GM12873 (cell line): ENCODE data around the gene SCAMP1.

Source experiments
- TF ChIP-seq, protein P1 (sequence below): IDR thresholded peaks from 2 replicates; pipeline ENCODE4 v1.5.1; 2012; ENCODE audit warnings: low read depth, mild to moderate bottlenecking, moderate library complexity, low read length, control low read depth; ENCODE audit not compliant: insufficient read depth; ENCODE audit errors: missing control alignments

SCAMP1 gene

GRCh38 chr5:78377718-78378105 lies 17.3 kb downstream of the SCAMP1 start:
- TF ChIP-seq, protein P1, sequence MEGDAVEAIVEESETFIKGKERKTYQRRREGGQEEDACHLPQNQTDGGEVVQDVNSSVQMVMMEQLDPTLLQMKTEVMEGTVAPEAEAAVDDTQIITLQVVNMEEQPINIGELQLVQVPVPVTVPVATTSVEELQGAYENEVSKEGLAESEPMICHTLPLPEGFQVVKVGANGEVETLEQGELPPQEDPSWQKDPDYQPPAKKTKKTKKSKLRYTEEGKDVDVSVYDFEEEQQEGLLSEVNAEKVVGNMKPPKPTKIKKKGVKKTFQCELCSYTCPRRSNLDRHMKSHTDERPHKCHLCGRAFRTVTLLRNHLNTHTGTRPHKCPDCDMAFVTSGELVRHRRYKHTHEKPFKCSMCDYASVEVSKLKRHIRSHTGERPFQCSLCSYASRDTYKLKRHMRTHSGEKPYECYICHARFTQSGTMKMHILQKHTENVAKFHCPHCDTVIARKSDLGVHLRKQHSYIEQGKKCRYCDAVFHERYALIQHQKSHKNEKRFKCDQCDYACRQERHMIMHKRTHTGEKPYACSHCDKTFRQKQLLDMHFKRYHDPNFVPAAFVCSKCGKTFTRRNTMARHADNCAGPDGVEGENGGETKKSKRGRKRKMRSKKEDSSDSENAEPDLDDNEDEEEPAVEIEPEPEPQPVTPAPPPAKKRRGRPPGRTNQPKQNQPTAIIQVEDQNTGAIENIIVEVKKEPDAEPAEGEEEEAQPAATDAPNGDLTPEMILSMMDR = no peak

- TF ChIP-seq, protein P1 = no peak
Observed at GRCh38 chr5:78387468-78388153, 27.2 kb downstream of the SCAMP1 start.

DNA sequence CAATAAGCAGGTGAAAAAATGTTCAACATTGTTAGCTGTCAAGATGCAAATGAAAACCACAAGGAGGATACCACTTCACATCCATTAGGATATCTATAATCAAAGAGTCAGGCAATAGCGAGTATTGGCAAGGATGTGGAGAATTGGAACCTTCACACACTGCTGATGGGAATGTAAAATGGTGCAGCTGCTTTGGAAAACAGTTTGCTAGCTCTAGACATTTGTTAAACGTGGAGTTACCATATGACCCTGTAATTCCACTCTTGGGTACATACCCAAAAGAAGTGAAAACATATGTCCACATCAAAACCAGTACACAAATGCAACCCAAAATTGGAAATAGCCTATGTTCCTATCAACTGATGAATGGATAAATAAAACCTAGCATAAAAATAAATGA lies 37.4 kb downstream of the SCAMP1 start:
- TF ChIP-seq, protein P1 = no peak

DNA sequence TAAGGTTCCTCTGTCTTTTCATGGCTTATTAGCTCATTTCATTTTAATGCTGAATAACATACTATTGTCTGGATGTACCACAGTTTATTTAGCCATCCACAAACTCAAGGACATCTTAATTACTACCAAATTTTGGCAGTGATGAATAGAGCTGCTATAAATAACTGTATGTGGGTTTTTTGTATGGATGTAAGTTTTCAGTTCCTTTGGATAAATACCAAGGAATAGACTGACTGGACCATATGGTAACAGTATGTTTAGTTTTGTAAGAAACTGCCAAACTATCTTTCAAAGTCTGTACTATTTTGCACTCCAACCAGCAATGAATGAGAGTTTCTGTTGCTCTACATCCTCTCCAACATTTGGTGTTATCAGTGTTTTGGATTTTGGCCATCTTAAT lies 38.7 kb downstream of the SCAMP1 start:
- TF ChIP-seq, protein P1 = no peak

DNA sequence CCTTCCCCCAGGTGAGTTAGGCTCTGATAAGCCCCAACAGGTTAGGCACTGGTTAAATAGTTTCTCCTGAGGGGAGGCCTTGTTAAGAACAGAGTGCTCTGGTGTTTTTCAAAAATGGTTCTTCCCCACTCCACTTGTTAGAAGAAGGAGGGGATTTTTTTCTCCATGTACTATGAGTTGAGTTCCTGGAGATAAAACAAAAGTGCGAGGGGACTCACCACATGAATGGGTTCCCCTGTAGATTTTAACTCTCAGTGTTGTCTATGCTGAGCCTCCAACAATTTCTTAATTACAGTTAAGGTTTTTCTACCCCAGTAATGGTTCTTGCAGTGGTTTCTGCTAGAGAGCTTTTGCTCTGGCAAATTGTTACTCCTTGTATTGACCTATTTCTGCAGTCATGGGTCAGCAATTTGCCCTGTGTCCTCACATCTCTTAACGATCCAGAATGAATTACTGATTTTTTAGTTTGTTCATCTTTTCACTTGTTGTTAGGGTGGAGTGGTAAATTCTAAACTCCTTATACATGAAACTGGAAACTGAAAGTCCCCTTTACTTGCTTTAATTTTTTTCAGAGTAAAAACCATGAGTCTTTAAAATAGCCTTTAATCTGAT lies 44.4 kb downstream of the SCAMP1 start:
- TF ChIP-seq, protein P1 = no peak

GRCh38 chr5:78405829-78406750 lies 45.7 kb downstream of the SCAMP1 start:
- TF ChIP-seq, protein P1 = no peak

GRCh38 chr5:78407458-78407857 lies 47.0 kb downstream of the SCAMP1 start:
- TF ChIP-seq, protein P1 = no peak
